NCI-H446 (cell line): ENCODE measurements around the gene KRTAP12-3.
A peak's percentile ranks its signal among the peaks of the same experiment; 100 is the strongest.
"Not testable (repeated sequence)": the region's sequence is repeated elsewhere in the genome, so short reads cannot be mapped to it uniquely, and the experiment has no call there.

Experiments
- DNase-seq, 2 experiments: peaks; one replicate each; lab custom pipeline; 2025; lab: John Stamatoyannopoulos, UW

Gene KRTAP12-3

DNA sequence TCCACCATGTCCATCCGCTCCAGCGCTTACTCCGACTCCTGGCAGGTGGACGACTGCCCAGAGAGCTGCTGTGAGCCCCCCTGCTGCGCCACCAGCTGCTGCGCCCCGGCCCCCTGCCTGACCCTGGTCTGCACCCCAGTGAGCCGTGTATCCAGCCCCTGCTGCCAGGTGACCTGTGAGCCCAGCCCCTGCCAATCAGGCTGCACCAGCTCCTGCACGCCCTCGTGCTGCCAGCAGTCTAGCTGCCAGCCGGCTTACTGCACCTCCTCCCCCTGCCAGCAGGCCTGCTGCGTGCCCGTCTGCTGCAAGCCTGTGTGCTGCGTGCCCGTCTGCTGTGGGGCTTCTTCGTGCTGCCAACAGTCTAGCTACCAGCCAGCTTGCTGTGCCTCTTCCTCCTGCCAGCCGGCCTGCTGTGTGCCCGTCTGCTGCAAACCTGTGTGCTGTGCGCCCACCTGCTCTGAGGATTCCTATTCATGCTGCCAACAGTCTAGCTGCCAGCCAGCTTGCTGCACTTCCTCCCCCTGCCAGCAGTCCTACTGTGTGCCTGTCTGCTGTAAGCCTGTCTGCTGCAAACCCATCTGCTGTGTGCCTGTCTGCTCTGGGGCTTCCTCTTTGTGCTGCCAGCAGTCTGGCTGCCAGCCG, 30.4 kb upstream of the KRTAP12-3 start:
- not testable (repeated sequence) for DNase-seq

DNA sequence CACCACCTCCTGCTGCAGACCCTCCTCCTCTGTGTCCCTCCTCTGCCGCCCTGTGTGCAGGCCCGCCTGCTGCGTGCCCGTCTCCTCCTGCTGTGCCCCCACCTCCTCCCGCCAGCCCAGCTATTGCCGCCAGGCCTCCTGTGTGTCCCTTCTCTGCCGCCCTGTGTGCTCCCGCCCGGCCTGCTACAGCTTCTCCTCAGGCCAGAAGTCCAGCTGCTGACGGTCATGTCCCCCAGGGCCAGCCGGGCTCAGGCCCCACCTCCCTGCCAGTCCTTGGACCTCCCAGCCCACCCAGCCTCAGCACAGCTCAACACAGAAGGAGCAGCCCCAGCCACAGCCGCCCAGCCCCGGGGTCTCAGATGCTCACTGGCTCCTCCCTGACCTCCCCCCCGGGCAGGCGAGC, 29.9 kb upstream of the KRTAP12-3 start:
- DNase-seq, result not testable (repeated sequence)

DNA sequence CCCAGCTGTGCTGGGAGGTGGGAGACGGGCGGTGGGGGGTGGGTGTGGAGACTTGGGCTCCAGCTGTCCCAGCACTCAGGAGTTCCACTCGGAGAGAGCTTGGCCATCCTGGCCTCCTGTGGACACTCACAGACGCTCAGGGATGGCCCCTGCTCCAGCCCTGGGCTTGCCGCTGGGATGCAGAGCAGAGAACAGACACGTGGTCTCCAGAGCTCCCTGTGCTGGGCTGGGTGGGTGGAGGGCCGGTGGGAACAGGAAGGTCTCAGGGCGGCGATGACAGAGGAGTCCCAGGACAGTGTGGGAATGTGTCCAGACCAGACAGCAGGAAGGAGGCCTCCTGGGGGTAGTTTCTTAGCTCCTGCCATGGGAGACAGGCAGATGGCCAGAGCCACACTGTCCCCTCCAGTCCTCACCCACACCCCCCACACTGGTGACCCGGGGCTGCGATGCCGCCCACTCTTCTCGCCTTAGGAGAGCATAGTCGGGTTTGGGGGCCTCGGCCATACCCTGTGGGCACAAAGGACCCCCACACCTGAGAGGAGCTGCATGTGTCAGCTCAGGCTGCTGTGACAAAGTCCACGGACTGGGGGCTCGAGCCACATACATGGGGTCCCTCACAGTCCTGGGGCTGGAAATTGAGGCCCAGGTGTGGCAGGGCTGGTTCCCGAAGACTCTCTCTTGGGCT, 28.9 kb upstream of the KRTAP12-3 start:
- no peak for DNase-seq

DNA sequence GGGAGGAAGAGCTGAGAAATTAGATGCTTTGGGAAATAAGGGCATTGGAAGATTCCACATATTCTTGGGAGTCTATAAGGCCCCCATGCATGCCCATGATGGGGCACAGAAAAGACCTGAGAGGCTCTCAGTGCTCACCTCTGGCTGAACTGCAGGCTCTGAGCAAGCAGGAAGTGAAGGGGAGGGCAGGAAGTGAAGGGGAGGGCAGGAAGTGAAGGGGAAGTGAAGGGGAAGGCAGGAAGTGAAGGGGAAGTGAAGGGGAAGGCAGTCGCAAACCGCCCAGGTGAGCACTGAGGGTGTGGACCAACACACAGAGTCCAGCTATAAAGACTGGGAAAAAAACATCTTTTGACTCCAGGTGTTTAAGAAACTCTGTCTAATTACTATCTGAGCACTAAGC, 27.3 kb upstream of the KRTAP12-3 start:
- no peak for DNase-seq

GRCh38 chr21:44632067-44632466, 25.7 kb upstream of the KRTAP12-3 start:
- no peak for DNase-seq

DNA sequence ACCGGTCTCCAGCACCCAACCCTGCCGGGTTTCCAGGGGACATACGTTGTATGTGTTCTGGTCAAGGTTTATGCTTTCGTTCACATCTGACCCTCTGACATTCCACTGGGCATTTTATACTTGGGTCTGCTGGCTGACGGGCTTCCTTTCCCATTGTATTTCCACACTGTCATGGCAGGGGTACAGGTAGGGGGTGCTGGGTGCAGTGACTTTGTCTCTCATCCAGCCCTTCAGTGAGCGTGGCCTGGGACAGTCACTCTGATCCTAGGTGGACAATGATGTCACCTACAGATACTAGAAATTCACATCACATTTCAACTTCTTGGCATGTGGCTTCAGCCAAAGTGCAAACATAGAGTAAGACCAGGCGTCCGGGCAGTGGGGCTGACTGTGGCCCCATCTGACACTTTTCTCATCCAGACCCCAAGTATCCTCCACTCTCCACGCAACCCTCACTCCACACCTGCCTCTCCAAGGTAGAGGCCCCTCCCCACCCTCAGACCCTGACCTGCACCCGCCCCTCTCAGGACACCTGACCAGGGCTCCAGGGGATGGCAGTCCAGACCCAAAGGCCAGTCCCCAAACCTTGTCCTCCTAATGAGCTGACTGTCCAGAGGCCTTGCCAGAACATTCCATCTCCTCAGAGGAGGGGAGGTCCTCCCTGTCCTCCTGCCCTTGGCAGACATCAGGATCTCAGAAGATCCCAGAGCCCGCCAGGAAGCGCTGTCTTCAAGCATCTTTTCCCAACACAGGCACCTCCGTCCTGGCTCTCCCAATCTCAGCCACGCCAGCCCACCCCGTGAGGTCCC, 21.3 kb upstream of the KRTAP12-3 start:
- DNase-seq, result no peak

DNA sequence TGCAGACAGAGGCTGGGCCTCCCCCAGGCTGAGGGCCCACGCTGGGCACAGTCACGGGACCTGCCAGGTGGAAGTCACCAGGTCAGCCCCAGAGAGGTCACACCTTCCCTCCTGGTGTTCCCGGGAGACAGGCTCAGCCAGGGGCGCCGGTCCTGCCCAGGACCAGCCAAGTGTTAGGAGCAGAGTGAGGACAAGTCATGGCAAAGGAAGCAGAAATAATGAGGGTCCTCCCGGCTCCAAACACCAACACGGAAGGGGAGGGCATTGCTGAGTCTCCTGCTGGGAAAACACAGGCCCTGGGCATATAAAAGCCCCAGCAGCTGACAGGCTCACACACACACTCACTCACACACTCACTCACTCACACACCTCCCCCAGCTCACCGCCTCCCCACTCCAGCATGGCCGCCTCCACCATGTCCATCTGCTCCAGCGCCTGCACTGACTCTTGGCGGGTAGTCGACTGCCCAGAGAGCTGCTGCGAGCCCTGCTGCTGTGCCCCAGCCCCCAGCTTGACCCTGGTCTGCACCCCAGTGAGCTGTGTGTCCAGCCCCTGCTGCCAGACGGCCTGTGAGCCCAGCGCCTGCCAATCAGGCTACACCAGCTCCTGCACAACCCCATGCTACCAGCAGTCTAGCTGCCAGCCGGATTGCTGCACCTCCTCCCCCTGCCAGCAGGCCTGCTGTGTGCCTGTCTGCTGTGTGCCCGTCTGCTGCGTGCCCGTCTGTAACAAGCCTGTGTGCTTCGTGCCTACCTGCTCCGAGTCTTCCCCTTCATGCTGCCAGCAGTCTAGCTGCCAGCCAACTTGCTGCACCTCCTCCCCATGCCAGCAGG, 20.5 kb upstream of the KRTAP12-3 start, which contains the start of gene KRTAP10-10:
TSS of gene KRTAP10-10 (plus strand) at position 339 of the 833 bp plus-strand sequence. CDS start at position 401, 62 bp downstream.
- peak in 1 of 2 experiments; percentile 44 for DNase-seq

DNA sequence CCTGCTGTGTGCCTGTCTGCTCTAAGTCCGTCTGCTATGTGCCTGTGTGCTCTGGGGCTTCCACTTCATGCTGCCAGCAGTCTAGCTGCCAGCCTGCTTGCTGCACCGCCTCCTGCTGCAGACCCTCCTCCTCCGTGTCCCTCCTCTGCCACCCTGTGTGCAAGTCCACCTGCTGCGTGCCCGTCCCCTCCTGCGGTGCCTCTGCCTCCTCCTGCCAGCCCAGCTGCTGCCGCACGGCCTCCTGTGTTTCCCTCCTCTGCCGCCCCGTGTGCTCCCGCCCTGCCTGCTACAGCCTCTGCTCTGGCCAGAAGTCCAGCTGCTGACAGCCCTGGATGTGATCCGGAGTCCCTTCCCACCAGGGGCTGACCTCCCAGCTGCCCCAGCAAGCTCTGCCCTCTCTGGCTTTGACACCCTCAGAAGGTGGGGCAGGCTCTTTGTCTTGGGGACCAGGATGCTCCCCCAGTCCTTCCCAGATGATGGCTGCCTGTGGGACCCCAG, 19.8 kb upstream of the KRTAP12-3 start:
- not testable (repeated sequence) for DNase-seq

DNA sequence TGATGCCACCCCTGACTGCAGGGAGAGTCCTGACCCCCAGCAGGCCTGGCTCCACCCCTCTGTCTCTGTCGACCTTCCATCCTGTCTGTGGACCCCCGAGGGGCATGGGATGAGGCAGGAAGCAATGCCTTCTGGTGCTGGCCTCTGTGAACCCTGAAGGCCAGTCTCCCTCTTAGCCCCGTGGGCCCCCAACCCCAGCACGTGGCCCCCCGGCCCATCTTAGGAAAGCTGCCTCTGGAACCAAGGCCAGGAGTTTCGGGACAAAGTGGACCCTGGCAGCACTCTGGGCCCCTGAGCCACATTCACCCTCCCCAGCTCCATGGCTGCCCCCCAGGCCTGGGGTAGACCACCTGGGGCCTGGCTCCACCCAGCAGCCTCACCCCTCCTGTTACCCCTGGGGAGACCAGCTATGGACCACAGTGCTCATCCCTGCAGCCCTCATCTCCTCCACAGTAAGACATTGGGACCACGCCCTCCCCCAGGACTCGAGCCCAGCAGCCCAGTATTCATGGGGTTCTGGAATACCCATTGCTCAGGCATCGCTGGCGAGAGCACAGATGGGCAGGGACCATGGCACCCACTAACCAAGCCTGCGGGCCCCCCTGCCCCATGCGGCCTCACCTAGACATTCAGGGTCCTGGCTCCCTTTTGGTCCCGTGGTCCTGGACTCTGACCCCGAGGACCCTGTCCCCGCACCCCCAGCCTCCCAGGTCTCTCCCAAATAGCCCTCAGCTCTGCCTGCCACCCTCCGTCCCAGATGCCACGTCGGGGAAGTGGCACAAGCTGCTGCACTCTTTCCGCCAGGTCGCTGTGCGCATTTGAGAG, 19.0 kb upstream of the KRTAP12-3 start:
- not testable (repeated sequence) for DNase-seq

DNA sequence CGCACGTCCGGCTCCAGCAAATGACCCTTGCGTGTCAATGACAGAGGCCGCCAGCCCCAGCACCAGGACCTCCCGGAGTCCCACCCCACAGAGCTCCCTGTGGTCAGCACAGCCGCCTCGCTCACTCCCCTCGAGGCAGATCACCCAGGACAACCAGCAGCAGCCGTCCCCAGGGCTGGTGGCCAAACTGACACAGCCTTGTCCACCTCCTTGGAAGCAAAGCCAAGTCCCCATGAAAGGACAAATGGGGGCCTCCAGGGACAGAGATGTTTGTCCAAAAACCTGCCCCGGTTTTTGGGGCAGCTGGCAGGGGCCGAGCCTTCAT, 18.4 kb upstream of the KRTAP12-3 start:
- DNase-seq, result no peak

- DNase-seq, result no peak
Observed at GRCh38 chr21:44640761-44641160, 17.0 kb upstream of the KRTAP12-3 start.

DNA sequence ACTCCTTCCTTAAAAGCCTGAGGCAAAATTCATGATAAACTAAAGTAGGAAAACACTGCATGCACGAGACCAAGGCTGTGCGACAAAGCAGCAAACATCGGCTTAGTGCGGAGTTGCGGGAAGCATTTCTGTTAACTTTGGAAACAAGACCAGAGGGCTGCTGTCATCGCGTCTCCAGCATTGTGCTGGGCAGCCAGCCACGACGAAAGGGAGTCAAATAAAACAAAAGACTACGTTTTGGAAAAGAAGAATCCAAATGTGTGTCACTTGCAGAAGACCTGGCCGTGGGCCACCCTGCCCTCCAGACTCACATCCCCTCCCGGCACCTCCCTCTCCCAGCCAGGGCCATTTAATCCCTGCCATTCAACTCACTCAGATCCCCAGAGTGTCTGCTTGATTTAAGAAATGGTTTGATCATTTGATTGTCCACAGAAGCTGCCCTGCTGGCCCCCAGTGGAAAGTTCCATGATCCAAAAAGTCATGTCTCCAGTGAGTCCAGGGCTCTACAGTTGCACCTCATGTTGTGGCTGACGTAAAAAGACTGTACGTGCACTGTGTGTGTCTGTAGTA, 13.9 kb upstream of the KRTAP12-3 start:
- DNase-seq, result no peak

GRCh38 chr21:44644878-44645277, 12.9 kb upstream of the KRTAP12-3 start:
- no peak for DNase-seq

DNA sequence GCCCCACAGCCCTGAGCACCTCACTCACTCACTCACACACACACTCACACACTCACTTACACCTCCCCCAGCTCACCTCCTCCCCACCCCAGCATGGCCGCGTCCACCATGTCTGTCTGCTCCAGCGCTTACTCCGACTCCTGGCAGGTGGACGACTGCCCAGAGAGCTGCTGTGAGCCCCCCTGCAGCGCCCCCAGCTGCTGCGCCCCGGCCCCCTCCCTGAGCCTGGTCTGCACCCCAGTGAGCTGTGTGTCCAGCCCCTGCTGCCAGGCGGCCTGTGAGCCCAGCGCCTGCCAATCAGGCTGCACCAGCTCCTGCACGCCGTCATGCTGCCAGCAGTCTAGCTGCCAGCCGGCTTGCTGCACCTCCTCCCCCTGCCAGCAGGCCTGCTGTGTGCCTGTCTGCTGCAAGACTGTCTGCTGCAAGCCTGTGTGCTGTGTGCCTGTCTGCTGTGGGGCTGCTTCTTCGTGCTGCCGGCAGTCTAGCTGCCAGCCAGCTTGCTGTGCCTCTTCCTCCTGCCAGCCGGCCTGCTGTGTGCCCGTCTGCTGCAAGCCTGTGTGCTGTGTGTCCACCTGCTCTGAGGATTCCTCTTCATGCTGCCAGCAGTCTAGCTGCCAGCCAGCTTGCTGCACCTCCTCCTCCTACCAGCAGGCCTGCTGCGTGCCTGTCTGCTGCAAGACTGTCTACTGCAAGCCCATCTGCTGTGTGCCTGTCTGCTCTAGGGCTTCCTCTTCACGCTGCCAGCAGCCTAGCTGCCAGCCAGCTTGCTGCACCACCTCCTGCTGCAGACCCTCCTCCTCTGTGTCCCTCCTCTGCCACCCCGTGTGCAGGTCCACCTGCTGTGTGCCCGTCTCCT, 11.1 kb upstream of the KRTAP12-3 start, which contains the start of gene KRTAP10-11:
TSS of gene KRTAP10-11 (plus strand) at position 49 of the 856 bp plus-strand sequence. CDS start at position 94, 45 bp downstream.
- DNase-seq, result not testable (repeated sequence)

DNA sequence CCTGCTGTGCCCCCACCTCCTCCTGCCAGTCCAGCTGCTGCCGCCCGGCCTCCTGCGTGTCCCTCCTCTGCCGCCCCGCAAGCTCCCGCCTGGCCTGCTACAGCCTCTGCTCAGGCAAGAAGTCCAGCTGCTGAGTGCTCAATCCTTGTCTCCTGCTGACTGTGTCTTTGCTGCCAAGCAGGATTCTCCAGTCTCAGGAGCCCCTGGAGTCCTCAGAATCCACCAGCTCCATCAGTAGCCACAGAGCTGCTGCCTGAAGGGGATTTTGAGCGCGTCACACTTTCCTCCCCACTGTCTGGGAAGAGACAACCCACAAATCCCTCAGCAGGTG, 10.5 kb upstream of the KRTAP12-3 start:
- no peak for DNase-seq

DNA sequence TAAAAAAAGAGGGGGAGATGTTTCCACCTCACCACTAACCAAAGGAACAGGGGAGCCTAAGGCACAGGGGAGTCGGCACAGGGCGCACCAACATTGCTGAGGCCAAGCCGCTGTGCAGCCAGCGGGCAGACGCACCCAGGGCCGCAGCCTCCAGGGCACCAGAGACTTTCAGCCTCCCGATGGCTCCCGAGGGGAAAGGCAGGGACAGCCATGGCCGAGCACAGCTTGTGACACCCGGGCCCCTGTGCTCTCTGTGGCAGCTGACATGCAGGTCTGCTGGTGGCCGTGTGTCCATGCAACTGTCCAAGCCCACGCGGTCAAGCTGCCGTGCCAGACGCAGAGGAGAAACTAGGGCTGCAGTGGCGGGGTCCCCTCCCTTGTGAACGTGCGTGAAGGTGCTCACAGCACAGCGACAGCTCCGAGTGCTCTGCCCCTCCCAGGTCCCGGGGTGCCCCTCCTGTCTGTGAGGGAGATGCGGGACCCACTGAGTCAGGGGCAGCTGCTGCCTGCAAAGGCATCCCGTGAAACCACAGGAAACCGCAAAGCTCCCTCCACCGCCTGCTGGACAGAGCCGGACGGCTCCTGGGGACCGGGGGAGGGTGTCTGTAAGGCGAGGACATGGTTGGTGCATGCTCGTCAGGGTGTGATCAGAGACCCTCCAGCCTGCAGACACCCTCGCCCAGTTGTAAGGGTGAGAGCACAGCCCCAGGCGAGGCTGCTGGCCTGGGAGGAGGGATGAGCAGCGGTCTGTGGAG, 9.0 kb upstream of the KRTAP12-3 start:
- DNase-seq, result no peak

GRCh38 chr21:44649521-44650100, 8.1 kb upstream of the KRTAP12-3 start:
- no peak for DNase-seq

DNA sequence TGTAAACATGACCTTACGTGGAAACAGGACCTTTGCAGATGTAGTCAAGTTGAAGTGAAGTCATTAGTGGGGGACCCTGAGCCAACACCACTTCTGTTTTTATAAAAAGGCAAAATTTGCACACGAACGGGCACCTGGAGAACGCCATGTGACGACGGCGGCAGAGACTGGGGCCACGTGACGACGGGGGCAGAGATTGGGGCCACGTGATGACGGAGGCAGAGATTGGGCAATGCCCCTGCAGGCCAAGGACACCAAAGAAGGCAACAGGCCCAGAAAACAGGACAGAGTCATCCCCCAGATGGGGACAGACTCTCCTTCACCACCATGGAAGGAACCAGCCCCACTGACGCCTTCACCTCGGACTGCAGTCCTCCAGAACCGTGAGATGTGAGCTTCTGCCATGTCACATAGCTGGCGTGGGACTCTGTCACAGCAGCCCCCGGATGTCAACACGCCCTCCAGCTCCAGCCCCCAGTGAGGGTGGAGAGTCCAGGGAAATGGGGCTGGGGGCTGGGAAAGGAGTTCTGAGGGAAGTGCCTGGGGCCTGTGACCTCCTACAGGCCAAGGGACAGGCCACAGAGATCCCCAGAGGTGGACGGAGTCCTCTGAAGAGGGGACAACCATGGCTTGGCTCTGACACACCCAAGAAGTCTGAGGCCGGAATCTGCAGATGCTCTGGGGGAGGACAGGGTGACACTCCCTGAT, 7.3 kb upstream of the KRTAP12-3 start:
- no peak for DNase-seq
